ENCODE results near the gene NPC1L1. TPM values are rescaled to one million over a fixed set of nuclear protein-coding genes. Genes with fewer than 3 reads are reported as not detected.

Gene NPC1L1
- total and polyA plus RNA-seq, 2 of the 13 experiments (the other 11 are each of a cell fraction or from before 2014, with no cell fraction given), result 4.8 to 14.5 TPM

DNA sequence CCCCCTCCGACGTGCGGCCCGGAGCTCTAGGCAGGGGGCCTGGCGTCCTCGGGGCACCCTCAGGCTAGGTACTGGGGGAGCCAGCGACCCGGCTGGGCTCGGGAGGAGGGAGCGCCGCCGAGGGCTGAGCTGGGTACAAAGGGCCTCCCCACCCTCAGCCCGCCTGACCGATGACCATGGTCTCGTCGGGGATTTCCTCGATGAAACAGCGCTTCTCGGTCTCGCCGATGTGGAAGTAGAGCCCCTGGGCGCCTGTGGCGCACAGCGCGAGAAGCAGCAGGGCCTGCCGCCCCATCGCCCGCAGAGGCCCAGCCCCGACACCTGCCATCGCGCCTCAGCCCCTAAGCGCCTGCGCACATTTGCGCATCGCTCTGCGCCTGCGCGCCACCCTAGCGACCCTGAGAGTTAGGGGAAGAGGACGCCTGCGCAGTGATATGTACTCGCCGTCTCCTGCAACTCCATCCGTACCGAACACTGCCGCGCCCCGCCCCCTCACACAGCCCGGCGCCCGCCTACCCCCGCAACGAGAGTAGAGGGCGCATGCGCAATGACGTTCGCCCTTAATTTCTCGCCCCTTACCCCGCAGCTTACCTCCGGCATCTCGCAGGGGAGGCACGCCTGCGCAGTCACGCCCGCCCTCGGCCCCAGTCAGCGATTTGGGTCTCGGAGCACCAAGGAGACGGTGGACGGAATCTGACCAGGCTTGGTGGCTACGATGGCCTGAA, 40.9 kb upstream of the NPC1L1 start, which contains the start of gene TMED4 (continued):
- TF ChIP-seq, protein P1, sequence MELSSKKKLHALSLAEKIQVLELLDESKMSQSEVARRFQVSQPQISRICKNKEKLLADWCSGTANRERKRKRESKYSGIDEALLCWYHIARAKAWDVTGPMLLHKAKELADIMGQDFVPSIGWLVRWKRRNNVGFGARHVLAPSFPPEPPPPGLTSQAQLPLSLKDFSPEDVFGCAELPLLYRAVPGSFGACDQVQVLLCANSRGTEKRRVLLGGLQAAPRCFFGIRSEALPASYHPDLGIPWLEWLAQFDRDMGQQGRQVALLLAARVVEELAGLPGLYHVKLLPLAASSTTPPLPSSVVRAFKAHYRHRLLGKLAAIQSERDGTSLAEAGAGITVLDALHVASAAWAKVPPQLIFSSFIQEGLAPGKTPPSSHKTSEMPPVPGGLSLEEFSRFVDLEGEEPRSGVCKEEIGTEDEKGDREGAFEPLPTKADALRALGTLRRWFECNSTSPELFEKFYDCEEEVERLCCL (CRISPR knock-in tag; IDR thresholded peaks at IDR 0.05; ENCODE audit: borderline replicate concordance), result no peak
- TF ChIP-seq MXD4 (CRISPR knock-in tag; IDR thresholded peaks at IDR 0.05) (no peak; the same call in 1 of the 2 replicates), ZMYM4 (CRISPR knock-in tag; IDR thresholded peaks at IDR 0.05) (peak; percentile 11), ZNF850 (CRISPR knock-in tag; conservative IDR thresholded peaks at IDR 0.05) (no peak), POLR2G (IDR thresholded peaks at IDR 0.05; ENCODE audit: low read depth, low read length) (peak; percentile 94), HDAC1 (CRISPR knock-in tag; IDR thresholded peaks at IDR 0.05) (no peak; the same call in 1 of the 2 replicates), ZNF205 (CRISPR knock-in tag; IDR thresholded peaks at IDR 0.05) (0 out of 2 replicates have a peak, but pooled peaks have one; percentile 11), ZC3H13 (CRISPR knock-in tag; IDR thresholded peaks at IDR 0.05) (peak; percentile 79; the same call in 1 of the 2 replicates), ZNF607 (CRISPR knock-in tag; IDR thresholded peaks at IDR 0.05; ENCODE audit: borderline replicate concordance) (peak; percentile 44), PAXIP1 (CRISPR knock-in tag; conservative IDR thresholded peaks at IDR 0.05) (peak; percentile 61), TP53 (CRISPR knock-in tag; conservative IDR thresholded peaks at IDR 0.05) (peak; percentile 40; the same call in 1 of the 2 replicates), CCAR2 (optimal IDR thresholded peaks at IDR 0.05; ENCODE audit: low read depth, low read length) (no peak), EED (CRISPR knock-in tag; IDR thresholded peaks at IDR 0.05) (no peak), ZNF547 (CRISPR knock-in tag; IDR thresholded peaks at IDR 0.05) (no peak), CHCHD3 (CRISPR knock-in tag; IDR thresholded peaks at IDR 0.05) (no peak), MIER3 (CRISPR knock-in tag; IDR thresholded peaks at IDR 0.05; ENCODE audit: borderline replicate concordance) (peak; percentile 31; the same call in 1 of the 2 replicates), TOPORS (CRISPR knock-in tag; IDR thresholded peaks at IDR 0.05) (0 out of 2 replicates have a peak, but pooled peaks have one; percentile 73), CC2D1A (CRISPR knock-in tag; IDR thresholded peaks at IDR 0.05) (no peak), ZMYM2 (CRISPR knock-in tag; IDR thresholded peaks at IDR 0.05) (no peak; the same call in 1 of the 2 replicates)
- TF ChIP-seq, protein P2, sequence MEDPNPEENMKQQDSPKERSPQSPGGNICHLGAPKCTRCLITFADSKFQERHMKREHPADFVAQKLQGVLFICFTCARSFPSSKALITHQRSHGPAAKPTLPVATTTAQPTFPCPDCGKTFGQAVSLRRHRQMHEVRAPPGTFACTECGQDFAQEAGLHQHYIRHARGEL (CRISPR knock-in tag; IDR thresholded peaks at IDR 0.05), result no peak
- TF ChIP-seq, protein P3, sequence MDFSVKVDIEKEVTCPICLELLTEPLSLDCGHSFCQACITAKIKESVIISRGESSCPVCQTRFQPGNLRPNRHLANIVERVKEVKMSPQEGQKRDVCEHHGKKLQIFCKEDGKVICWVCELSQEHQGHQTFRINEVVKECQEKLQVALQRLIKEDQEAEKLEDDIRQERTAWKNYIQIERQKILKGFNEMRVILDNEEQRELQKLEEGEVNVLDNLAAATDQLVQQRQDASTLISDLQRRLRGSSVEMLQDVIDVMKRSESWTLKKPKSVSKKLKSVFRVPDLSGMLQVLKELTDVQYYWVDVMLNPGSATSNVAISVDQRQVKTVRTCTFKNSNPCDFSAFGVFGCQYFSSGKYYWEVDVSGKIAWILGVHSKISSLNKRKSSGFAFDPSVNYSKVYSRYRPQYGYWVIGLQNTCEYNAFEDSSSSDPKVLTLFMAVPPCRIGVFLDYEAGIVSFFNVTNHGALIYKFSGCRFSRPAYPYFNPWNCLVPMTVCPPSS (IDR thresholded peaks at IDR 0.05), result no peak

All from HepG2 (cell line).